HG03558 (cell line): Measurements from ENCODE around the gene FRS3.

Source experiments
- ATAC-seq: cut with Tn5 transposase; IDR thresholded peaks from one replicate; pipeline ENCODE4 v1.9.1; 2021; ENCODE audit warnings: moderate number of reproducible peaks; ENCODE audit not compliant: unreplicated experiment; ENCODE audit errors: extremely low read depth

The FRS3 gene

DNA sequence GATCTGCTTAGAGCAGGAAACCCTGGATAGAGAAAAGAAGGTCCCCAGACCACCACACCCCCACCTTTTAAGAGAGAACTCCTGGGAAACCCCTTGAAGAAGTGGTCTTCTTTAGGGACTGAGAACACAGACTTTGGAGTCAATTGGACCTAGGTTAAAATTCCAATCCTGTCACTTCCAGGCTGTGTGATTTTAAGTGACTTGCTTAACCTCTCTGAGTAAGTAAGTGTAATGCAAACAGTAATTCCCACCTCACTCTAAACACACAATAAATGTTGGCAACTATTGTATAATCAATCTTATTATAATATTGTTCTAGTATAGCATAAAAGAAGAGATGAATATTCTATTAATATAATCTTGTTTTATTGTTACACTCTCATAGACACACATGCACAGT is 47.6 kb downstream of the FRS3 start:
- ATAC-seq = no peak

DNA sequence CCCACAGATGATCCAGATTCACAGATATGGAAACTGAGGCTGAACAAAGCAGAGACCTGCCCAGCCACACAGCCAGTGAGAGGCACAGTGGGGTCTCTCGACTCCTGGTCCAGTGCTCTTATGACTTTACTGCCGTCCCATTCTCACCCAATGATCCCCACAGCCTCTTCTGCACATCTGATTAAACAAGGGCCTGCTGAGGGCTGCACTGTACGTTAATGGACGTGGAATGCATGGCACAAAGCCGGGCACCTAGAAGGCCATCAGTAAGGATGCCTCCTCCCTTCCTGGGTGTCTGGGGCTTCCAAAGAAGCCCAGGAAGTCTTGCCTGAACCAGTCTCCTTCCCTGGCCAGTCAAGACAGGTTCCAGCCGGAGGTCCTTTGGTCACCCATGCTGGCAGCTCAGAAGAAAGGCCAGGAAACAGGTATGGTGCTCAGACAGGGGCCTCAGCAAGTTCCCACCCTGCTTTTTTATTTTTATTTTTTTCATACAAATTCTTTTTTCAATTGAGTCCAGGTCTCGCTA is 48.1 kb downstream of the FRS3 start:
- no peak for ATAC-seq

DNA sequence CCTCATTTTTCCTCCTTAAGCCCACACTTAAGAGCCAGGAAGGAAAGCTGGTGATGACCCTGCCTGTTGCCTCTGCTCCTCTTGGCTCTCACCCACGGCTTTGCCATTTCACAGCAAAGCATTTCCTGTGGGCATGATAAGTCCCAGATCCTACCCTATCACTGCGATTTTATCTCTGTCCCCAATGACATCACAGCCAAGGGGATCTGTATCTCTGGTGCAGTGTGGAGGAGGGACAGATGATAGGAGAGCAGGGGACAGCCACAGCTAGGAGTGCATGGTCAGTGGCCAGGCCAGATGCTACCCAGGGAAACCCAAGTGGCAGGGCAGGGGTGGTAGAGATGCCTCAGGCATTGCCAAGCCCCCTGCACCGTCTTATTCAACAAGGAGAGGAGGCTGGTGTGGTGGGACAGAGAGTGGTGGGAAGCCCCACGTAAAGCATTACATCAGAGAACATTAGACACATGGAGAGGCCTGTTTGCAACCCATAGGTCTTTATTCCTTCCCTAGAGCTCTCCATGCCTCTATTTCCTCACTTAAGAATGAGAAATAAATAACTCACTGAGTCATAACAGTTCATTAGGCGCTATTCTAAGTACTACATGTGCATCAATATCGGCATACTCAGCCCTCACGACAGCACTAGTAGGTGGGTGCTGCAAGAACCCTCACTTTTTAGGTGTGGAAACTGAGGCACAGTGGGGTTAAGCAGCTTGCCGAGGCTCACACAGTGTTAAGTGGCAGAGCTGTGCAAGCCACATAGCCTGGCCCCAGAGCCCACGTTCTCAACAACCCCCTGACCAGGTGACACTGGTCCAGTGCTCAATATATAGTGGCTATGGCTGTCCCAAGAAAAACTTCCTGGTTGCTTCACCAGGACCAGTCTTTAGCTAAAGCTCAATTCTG is 48.9 kb downstream of the FRS3 start:
- no peak for ATAC-seq

DNA sequence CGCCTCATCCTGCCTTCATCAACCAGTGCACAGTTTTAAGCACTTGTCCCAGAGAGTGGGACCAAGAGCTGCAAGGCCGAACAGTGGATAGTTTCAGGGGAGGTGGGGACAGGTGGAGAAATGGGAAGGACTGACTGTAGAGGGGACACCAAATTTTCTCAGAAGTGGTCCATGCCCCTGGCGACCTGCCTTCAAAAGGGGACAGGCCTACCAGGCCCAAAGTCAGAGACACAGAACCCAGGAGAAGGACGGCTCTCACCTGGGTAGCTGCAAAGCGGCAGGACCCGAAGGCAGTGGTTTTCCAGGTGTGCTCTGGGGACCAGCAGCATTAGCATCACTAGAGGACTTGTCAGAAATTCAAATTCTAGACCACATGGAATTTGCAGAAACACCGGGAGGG is 50.1 kb downstream of the FRS3 start:
- no peak for ATAC-seq

DNA sequence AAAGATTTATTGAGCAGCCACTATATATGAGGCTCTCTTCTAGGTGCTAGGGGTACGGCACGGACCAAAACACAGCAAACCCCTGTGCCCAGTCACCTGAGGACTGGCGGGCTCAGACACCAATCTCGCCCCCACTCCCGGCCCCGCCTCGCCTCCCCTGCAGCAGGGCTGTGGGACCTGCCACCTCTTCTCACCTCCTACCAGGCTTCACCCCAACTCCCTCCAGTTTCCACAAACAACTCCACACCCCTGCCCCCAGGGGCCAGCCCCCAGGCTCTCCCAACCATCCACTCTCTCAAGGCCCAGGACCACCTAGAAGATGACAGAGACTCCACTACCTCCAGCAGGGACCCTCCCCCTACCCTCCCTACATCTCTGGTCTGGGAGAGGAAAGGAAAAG is 50.7 kb downstream of the FRS3 start:
- no peak for ATAC-seq

DNA sequence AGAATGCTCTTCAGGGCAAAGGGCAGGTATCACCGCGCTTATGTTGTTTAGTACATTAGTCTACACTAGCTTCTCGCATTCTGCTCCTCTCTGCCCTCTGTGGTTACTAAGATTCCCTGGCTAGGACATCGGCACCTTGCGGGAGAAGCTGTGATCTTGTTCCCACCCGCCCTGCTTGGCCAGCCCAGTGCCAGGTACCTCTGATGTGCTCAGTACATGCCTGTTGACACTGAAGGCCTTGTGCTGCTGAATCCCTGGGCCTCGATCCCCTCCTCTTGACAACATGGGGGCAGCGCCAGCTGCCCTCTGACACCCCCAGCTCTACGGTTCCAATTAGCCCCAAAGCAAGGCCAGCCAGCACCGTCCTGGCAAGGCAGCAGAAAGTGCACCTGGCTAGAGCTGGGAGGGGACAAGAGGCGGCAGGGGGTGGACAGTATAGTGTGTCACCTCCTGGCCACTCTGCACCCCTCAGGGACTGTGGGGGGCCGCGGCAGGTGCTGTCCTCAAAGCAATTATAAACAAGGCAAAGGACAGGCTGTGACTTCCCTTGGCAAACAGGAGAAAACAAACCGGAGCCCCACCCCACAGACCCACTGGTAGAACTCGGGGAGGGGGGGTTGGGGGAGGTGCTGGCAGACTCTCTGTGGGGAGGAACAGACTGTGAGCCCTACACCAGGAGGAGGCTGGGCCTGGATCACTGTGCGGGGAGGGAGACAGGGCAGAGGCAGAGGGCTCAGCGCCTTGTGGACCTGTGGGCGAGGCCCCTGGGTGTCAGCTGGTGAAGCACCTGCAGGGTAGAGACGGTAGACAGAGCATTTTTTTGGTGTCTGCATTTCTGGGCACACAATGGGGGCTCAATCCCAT is 51.4 kb downstream of the FRS3 start:
- ATAC-seq = no peak

DNA sequence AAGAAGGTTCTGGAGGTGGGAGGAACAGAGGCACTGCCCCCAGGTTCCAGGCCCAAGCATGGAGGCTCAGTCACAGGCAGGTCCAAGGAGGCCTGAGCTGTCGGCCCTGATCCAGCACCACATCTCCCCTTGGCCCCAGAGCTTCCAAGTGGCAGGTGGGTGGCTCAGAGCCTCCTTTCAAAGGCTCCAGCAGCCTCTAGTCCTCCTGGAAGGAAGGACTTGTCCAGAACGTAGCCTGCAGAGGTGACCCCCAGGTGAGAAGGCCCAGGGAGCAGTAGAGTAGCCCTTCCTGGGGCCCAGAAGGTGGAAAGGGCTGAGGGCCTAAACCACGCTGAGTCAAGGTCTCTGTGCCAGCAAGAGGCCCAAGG is 52.0 kb downstream of the FRS3 start:
- ATAC-seq = no peak

DNA sequence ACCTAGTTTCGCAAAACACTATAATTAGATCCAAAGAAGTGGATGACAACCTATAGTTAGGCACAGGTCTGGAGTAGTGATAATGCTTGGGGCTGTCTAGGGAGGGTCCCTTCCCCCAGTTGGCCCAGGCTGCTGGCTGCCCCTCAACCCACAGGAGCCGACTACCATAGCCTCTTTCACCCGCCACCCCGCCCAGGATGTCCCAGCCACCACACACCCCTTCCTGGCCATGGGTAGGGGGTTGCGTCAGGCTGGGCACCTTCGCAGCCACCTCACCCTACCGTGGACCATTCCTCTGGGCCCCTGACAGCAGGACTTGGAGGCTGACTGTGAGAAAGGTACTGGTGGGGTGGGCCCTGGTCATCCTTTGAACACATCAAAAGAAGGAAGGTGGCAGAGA is 52.8 kb downstream of the FRS3 start:
- no peak for ATAC-seq

DNA sequence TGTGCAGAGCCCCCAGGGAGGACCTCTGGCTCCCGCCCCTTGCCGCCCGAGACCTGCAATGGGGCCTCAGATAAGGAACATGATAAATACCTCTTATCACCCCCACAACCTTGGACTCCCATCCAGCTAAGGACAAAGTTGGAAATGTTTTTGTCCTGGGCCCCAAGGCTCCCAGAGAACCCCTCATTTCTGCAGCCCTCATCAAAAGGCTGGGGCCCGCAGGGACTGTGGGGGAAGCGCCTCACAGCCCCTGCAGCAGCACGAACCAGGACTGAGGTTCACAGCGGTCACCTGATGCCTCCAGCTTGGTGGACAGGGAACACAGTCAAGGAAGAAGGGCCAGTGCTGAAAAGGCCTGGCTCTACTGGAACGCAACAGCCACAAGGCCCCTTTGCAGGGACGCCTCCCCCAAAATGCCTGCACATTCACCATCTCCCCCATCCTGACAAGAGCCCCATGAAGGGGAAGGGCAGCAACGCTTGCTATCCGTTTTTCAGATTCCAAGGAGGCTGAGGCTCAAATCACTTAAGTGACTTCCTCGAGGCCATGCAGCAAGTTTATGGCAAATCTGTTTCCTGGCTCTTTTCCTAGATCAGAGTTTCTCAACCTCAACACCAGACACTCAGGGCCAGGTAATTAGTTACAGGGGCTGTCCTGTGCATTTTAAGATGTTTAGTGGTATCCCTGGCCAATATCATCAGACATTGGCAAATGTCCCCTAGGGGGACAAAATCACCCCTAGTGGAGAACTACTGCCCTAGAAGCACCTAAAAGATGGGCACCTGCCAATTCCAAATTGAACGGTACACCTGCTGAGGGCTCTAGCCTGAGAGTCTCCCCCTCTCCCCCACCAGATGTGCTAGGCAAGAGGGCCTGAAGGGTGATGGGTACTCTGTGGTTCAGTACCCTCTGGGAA is 54.9 kb downstream of the FRS3 start:
- ATAC-seq = no peak

DNA sequence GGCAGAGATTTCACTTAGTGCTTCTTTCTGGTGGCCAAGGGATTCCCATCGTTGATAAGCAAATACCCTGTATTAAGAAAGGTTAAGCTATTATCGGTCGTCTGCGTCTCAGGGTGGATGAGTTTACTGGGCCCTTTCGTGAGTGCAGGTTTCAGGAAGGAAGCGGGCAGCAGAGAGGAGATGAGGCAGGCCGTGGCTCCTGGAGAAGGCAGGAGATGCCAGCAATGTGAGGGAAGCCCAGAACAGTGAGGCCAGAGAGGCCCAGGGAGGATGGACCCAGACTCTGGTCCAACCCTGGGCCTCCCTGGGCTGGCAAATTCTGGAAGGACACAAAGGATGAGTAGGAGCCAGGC is 55.5 kb downstream of the FRS3 start:
- no peak for ATAC-seq

DNA sequence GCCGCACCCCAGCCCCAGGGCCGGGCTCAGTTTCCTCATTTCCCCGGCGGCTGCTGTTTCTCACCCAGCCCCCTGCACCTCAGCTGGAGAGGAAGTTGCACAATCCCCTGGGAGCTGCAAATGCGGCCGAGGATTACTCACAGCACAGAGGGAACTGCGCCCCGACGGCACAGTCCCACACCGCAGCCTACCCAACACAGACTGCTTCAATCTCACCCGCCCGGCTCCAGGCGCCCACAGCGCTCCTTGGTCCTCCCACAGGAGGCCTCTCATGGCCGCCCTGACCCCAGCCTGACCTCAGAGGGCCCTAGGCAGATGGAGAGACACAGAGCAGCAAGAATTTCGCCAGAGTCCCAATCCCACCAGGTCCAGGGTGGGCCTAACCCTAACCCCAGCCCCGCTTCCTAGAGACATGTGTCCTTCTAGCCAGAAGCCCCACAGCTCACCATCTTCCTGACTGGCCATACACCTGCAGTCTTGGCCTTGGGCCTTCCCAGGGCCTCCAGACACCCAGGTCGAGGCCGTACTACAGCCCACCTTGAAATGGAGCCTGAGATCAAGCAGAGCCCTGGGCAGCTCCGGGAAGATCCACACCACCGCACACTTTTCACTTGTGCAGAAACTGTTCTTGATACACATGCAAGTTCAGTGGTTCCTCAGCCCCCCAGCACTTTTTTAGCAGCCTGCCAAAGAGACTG is 56.0 kb downstream of the FRS3 start:
- ATAC-seq = peak; percentile 51

DNA sequence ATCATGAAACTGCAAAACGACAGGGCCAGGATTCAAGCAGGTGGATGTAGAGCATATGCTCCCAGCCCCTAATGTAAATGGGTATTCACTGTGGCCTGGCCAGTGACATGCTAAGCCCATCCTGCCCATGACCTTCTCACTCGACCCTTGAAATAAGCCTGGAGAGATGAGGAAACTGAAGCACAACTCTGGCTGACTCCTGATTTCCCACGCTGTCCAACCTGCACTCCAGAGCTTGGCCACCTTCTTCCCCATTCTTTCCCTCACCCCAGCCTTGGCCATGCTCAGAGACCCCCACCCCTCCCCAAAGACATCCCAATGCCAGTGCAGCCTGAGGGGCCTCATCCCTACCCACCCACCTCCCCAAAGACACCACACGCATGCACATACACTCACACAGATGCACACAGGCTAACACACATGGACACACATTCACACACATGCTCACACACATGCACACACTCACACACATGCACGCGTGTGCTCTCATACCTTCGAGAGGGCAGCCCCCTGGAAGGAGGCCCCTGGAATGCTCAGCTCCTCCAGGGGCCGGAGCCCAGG is 56.7 kb downstream of the FRS3 start:
- no peak for ATAC-seq

DNA sequence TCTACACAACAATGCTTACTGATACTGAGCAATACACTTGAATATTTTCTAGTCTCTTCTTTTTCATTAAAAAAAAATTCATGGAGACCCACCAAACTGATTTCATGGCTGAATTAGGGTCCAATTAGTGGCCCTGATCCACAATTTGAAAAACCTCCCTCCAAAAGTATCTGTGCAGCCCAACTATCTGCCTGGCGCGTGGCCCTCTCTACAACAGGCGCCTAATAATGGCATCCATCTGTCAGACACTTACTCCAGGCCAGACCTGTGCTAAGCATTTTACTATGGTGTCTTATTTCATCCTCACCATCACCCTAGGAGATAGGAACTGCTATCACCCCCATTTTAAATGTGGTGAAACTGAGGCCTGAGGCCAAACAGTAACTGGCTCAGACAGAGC is 58.3 kb downstream of the FRS3 start:
- ATAC-seq = no peak

DNA sequence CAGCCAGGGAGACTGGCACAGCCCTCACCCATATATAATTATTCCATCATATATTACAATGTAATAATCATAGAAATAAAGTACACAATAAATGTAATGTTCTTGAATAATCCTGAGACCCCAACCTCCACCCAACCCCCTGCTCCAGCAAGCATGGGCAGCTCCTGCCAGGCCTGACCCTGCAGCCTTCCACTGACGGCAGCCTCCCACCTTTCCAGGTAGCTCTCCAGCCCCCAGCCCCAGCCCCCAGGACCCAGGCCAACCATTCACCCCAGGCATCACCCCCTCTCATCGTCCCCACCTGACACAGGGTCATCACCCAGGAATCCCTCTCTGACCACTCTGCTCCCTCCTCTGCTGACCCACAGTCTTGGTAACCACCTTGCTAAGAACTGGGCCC is 58.9 kb downstream of the FRS3 start:
- ATAC-seq = no peak

DNA sequence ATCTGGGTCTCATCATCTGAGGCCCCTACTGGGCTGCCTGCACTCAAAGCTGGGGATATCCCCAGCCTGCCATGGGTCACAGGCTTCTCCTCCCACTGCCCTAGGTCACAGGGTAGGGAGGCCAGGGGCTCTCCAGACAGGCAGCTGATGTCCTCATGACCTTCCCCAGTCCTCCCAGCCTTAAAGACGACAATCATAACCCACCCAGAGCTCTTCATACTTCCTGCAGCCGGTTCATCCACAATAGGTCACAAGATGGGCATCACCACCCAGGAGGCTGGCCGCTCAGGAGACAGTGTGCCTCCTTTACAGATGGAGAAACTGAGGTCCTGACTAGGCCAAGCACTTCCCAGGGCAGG is 59.5 kb downstream of the FRS3 start:
- no peak for ATAC-seq
